ENCODE data around the gene KIR2DL1.
"Not testable (repeated sequence)": the region's sequence is repeated elsewhere in the genome, so short reads cannot be mapped to it uniquely, and the experiment has no call there.

The KIR2DL1 gene

GRCh38 chr19:54770511-54770910, 918 bp downstream of the KIR2DL1 start:
- not testable (repeated sequence) for H3K4me3 ChIP-seq (ENCODE audit: low read depth, low read length); DNase-seq (ENCODE audit: low read depth)

- H3K4me3 ChIP-seq (ENCODE audit: low read depth, low read length); DNase-seq (ENCODE audit: low read depth): not testable (repeated sequence)
These were observed 1.7 kb downstream of the KIR2DL1 start for GRCh38 chr19:54771018-54771960.

- not testable (repeated sequence) for H3K4me3 ChIP-seq (ENCODE audit: low read depth, low read length); DNase-seq (ENCODE audit: low read depth)
These were observed 3.1 kb downstream of the KIR2DL1 start for GRCh38 chr19:54772666-54773065.

GRCh38 chr19:54775095-54775815, 5.7 kb downstream of the KIR2DL1 start:
- not testable (repeated sequence) for DNase-seq (ENCODE audit: low read depth); H3K4me3 ChIP-seq (ENCODE audit: low read depth, low read length)

- H3K4me3 ChIP-seq (ENCODE audit: low read depth, low read length); DNase-seq (ENCODE audit: low read depth): not testable (repeated sequence)
These were observed 6.2 kb downstream of the KIR2DL1 start for GRCh38 chr19:54775830-54776229.

- H3K4me3 ChIP-seq (ENCODE audit: low read depth, low read length); DNase-seq (ENCODE audit: low read depth): not testable (repeated sequence)
These were observed 8.3 kb downstream of the KIR2DL1 start for GRCh38 chr19:54777851-54778250.

- H3K4me3 ChIP-seq (ENCODE audit: low read depth, low read length); DNase-seq (ENCODE audit: low read depth): not testable (repeated sequence)
These were observed 9.3 kb downstream of the KIR2DL1 start for GRCh38 chr19:54778896-54779295.

- DNase-seq (ENCODE audit: low read depth); H3K4me3 ChIP-seq (ENCODE audit: low read depth, low read length): not testable (repeated sequence)
These were observed 13.3 kb downstream of the KIR2DL1 start for GRCh38 chr19:54782916-54783315.

- H3K4me3 ChIP-seq (ENCODE audit: low read depth, low read length); DNase-seq (ENCODE audit: low read depth): not testable (repeated sequence)
These were observed 16.6 kb downstream of the KIR2DL1 start for GRCh38 chr19:54786091-54786723.

GRCh38 chr19:54788154-54788553, 18.6 kb downstream of the KIR2DL1 start:
- H3K4me3 ChIP-seq (ENCODE audit: low read depth, low read length), result not testable (repeated sequence)
- DNase-seq (ENCODE audit: low read depth), result peak; percentile 68

GRCh38 chr19:54790711-54791110, 21.1 kb downstream of the KIR2DL1 start:
- TF ChIP-seq POLR2A (IDR thresholded peaks at IDR 0.05; ENCODE audit: extremely low read depth, insufficient read length) (no peak), MAX (IDR thresholded peaks at IDR 0.05; ENCODE audit: low read depth, low read length) (no peak), MYC (IDR thresholded peaks at IDR 0.05; ENCODE audit: low read depth, low read length) (no peak), CTCF (IDR thresholded peaks at IDR 0.05; ENCODE audit: low read depth, low read length) (no peak)
- no peak for DNase-seq (ENCODE audit: low read depth)
- H3K4me3 ChIP-seq (ENCODE audit: low read depth, low read length), result no peak overlapping the region

GRCh38 chr19:54791476-54791875, 21.9 kb downstream of the KIR2DL1 start:
- no peak overlapping the region for H3K4me3 ChIP-seq (ENCODE audit: low read depth, low read length)
- TF ChIP-seq CTCF (IDR thresholded peaks at IDR 0.05; ENCODE audit: low read depth, low read length), result no peak
- no peak for TF ChIP-seq POLR2A (IDR thresholded peaks at IDR 0.05; ENCODE audit: extremely low read depth, insufficient read length)
- no peak for TF ChIP-seq MYC (IDR thresholded peaks at IDR 0.05; ENCODE audit: low read depth, low read length)
- no peak for TF ChIP-seq MAX (IDR thresholded peaks at IDR 0.05; ENCODE audit: low read depth, low read length)
- DNase-seq (ENCODE audit: low read depth), result no peak
